AG09309 (cell line): Measurements from ENCODE around the gene ALDH1A3.

Experiments
- DNase-seq: peaks from one replicate; pipeline ENCODE4 v3.0.0-alpha.2; 2010; ENCODE audit warnings: low read depth
- H3K4me3 ChIP-seq: 2 replicates; pipeline ENCODE4 v1.5.1; 2011; ENCODE audit warnings: mild to moderate bottlenecking, low read depth, low read length, moderate library complexity; ENCODE audit not compliant: control insufficient read depth
- CTCF ChIP-seq: IDR thresholded peaks from 2 replicates; pipeline ENCODE4 v1.5.1; 2011; ENCODE audit warnings: mild to moderate bottlenecking, low read depth, low read length, inconsistent platforms; ENCODE audit not compliant: insufficient read depth, control insufficient read depth; ENCODE audit errors: missing control alignments

ALDH1A3 gene

GRCh38 chr15:100859970-100860828 is 19.4 kb upstream of the ALDH1A3 start:
- TF ChIP-seq CTCF: no peak
- no peak for DNase-seq
- no peak overlapping the region for H3K4me3 ChIP-seq

- no peak for TF ChIP-seq CTCF
- no peak overlapping the region for H3K4me3 ChIP-seq
- no peak for DNase-seq
Measured at GRCh38 chr15:100860829-100861510, 18.7 kb upstream of the ALDH1A3 start.

- TF ChIP-seq CTCF: no peak
- no peak overlapping the region for H3K4me3 ChIP-seq
- no peak for DNase-seq
Measured at GRCh38 chr15:100861511-100861991, 18.1 kb upstream of the ALDH1A3 start.

GRCh38 chr15:100862162-100862561 is 17.5 kb upstream of the ALDH1A3 start:
- no peak for DNase-seq
- no peak overlapping the region for H3K4me3 ChIP-seq
- no peak for TF ChIP-seq CTCF

GRCh38 chr15:100863075-100863795 is 16.4 kb upstream of the ALDH1A3 start:
- no peak overlapping the region for H3K4me3 ChIP-seq
- no peak for DNase-seq
- TF ChIP-seq CTCF: no peak

GRCh38 chr15:100863796-100864267 is 15.8 kb upstream of the ALDH1A3 start:
- no peak overlapping the region for H3K4me3 ChIP-seq
- TF ChIP-seq CTCF: no peak
- DNase-seq: no peak
